CD4-positive, alpha-beta T cell (primary cell): ENCODE results near the gene ACR. TPM values are rescaled to one million over a fixed set of nuclear protein-coding genes. Genes with fewer than 3 reads are reported as not detected.

Experiments
- ATAC-seq: fragments of 200-7000 bp; cut with Tn5 transposase; one replicate; pipeline ENCODE4 v1.10.0; 2022; ENCODE audit warnings: mild to moderate bottlenecking; ENCODE audit not compliant: poor library complexity
- CTCF ChIA-PET: fragments of 350-600 bp; sonication (Branson Sonifier 250); formaldehyde crosslinking; loops from one replicate; lab custom pipeline; 2021; ENCODE audit warnings: antibody characterized with exemption, inconsistent platforms; lab: Charles Lee
- POLR2A ChIA-PET: fragments of 350-600 bp; sonication (Branson Sonifier 250); formaldehyde crosslinking; loops from one replicate; lab custom pipeline; 2021; ENCODE audit warnings: antibody characterized with exemption, inconsistent platforms; lab: Charles Lee
- DNase-seq, 14 experiments: peaks; one replicate each; pipeline ENCODE4 v3.0.0-alpha.2; 2013 to 2020; ENCODE audit warnings: mixed read lengths in 2 of 14
- H3K27ac ChIP-seq, 2 donors: one replicate each; pipeline versions ENCODE4 v1.5.1 to v1.7.0; 2013; ENCODE audit warnings: low read length in 2 of 2, low read depth in 1 of 2, mild to moderate bottlenecking in 1 of 2
- H3K27me3 ChIP-seq, 2 experiments: 1 replicate in 1 of 2; 2 replicates in 1 of 2; pipeline versions ENCODE4 v1.6.1 to v1.7.0; 2013; ENCODE audit warnings: low read length in 2 of 2, control low read depth in 1 of 2, mild to moderate bottlenecking in 1 of 2, moderate library complexity in 1 of 2; ENCODE audit not compliant: insufficient read depth in 2 of 2, control insufficient read depth in 1 of 2
- H3K36me3 ChIP-seq: one replicate; pipeline ENCODE4 v1.6.1; 2013; ENCODE audit warnings: low read length, control low read depth; ENCODE audit not compliant: insufficient read depth
- H3K4me1 ChIP-seq: one replicate; pipeline ENCODE4 v1.6.1; 2013; ENCODE audit warnings: low read length, control low read depth; ENCODE audit not compliant: insufficient read depth
- H3K4me3 ChIP-seq: one replicate; pipeline ENCODE4 v1.5.1; 2013; ENCODE audit warnings: mild to moderate bottlenecking, low read length, moderate library complexity
- H3K9me3 ChIP-seq, 2 experiments: 1 replicate in 1 of 2; 2 replicates in 1 of 2; pipeline versions ENCODE4 v1.6.1 to v1.7.0; 2013; ENCODE audit warnings: low read length in 2 of 2, mild to moderate bottlenecking in 2 of 2, control low read depth in 1 of 2, moderate library complexity in 1 of 2; ENCODE audit not compliant: control insufficient read depth in 1 of 2, insufficient read depth in 1 of 2
- H3K27ac Mint-ChIP-seq: one replicate; pipeline ENCODE4 v1.8.0; 2020; ENCODE audit warnings: mixed read lengths
- H3K27me3 Mint-ChIP-seq: one replicate; pipeline ENCODE4 v1.8.0; 2021; ENCODE audit warnings: mixed read lengths
- H3K36me3 Mint-ChIP-seq: one replicate; pipeline ENCODE4 v1.8.0; 2021; ENCODE audit warnings: low read depth, mixed read lengths
- H3K4me1 Mint-ChIP-seq: one replicate; pipeline ENCODE4 v1.8.0; 2021; ENCODE audit warnings: low read depth, mixed read lengths
- H3K4me3 Mint-ChIP-seq: one replicate; pipeline ENCODE4 v1.8.0; 2020; ENCODE audit warnings: mild to moderate bottlenecking, mixed read lengths
- H3K9me3 Mint-ChIP-seq: one replicate; pipeline ENCODE4 v1.8.0; 2020; ENCODE audit warnings: mixed read lengths
- CTCF ChIP-seq: fragments of 200-600 bp; IDR thresholded peaks from one replicate; pipeline ENCODE4 v1.8.0; 2022; ENCODE audit warnings: antibody characterized with exemption, mild to moderate bottlenecking
- intact Hi-C, 2 experiments: fragments of 100-400 bp; cut with DNase I in 1 of 2; cut with micrococcal nuclease in 1 of 2; formaldehyde crosslinking; loops; one replicate each; pipeline versions ENCODE4 v1.15.1 to v1.9.0; 2023 to 2025; cut with DNase I, micrococcal nuclease
- total RNA-seq, 174 experiments: library from RNA in 2 of 174; stranded (reverse) in 2 of 174; gene quantifications; one replicate each; pipeline ENCODE4 v1.2.3 and lab custom pipeline; 2021 to 2026

Gene ACR
- total RNA-seq, 2 experiments from 2014 or later, result not detected

DNA sequence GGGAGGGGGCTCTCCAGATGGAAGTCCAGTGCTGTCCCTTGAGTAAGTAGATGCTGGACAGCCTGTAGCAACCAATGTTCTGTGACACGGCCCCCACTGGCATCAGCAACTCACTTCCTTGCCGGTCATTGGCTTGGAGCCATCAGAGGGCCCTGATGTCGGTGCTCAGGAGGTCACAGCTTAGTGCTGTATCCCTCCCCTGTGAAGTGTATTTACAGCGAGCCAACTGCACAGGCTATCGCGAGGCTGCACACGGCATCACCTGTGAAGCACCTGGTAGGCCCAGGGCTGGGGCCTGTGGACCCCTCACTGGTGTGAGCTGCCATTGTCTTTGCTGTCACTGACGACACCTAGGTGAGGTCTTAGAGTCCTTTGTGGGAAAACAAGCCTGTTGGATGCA, 13.4 kb upstream of the ACR start:
- Histone ChIP-seq H3K9me3 (peaks cover 0 to 5% of the 10 kb centered on the region in 2 experiments), H3K4me3 (no peak overlapping the region), H3K27me3 (no peaks in the 10 kb centered on the region), H3K4me1 (no peaks in the 10 kb centered on the region), H3K27ac (no peak overlapping the region), H3K36me3 (no peaks in the 10 kb centered on the region)
- H3K27me3 Mint-ChIP-seq, result no peaks in the 10 kb centered on the region
- intact Hi-C loops, result no loop called here
- H3K27ac Mint-ChIP-seq, result no peak overlapping the region
- DNase-seq, result no peak
- no peaks in the 10 kb centered on the region for H3K36me3 Mint-ChIP-seq
- no peak for ATAC-seq
- no peaks in the 10 kb centered on the region for H3K9me3 Mint-ChIP-seq
- no peak overlapping the region for H3K4me3 Mint-ChIP-seq
- no peak for TF ChIP-seq CTCF
- ChIA-PET POLR2A (no interaction called here), CTCF (no interaction called here)
- H3K4me1 Mint-ChIP-seq, result no peaks in the 10 kb centered on the region

DNA sequence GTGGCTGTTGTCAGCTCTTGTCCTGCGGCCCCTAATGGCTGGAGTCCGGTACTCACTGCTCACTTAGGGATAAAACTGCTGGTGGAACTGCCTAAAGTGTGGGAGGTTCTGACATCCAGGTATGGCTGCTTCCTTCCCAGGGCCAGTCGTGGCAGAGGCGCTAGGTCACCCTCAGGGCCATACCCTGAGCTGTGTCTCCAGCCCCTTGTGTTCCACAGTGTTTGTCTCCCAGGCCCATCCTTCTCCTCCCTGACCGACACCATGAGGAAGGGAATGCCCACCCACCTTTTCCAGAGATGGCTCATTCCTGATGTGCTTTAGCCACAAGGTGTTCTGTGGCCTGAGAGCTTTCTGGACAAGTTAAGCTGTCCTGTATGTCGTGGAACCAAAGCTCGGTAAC, 12.4 kb upstream of the ACR start:
- no peak overlapping the region for H3K4me3 ChIP-seq
- Mint-ChIP-seq H3K27me3 (no peaks in the 10 kb centered on the region), H3K36me3 (no peaks in the 10 kb centered on the region), H3K4me3 (no peak overlapping the region), H3K4me1 (no peaks in the 10 kb centered on the region), H3K9me3 (no peaks in the 10 kb centered on the region), H3K27ac (no peak overlapping the region)
- no peaks in the 10 kb centered on the region for H3K27me3 ChIP-seq
- H3K27ac ChIP-seq, result no peak overlapping the region
- CTCF ChIA-PET, result no interaction called here
- intact Hi-C loops, result no loop called here
- peaks cover 0 to 5% of the 10 kb centered on the region in 2 experiments for H3K9me3 ChIP-seq
- ATAC-seq (no peak), DNase-seq (no peak)
- H3K36me3 ChIP-seq, result no peaks in the 10 kb centered on the region
- POLR2A ChIA-PET, result no interaction called here
- H3K4me1 ChIP-seq, result no peaks in the 10 kb centered on the region
- TF ChIP-seq CTCF, result no peak

- ATAC-seq (no peak), DNase-seq (no peak)
- Mint-ChIP-seq H3K4me1 (no peaks in the 10 kb centered on the region), H3K36me3 (no peaks in the 10 kb centered on the region), H3K9me3 (no peaks in the 10 kb centered on the region), H3K27ac (no peak overlapping the region), H3K27me3 (no peaks in the 10 kb centered on the region), H3K4me3 (no peak overlapping the region)
- ChIA-PET CTCF (no interaction called here), POLR2A (no interaction called here)
- no peak for TF ChIP-seq CTCF
- Histone ChIP-seq H3K36me3 (no peaks in the 10 kb centered on the region), H3K4me1 (peaks cover under 1% of the 10 kb centered on the region), H3K9me3 (peaks cover 0 to 5% of the 10 kb centered on the region in 2 experiments), H3K27me3 (no peaks in the 10 kb centered on the region), H3K4me3 (no peak overlapping the region), H3K27ac (no peak overlapping the region)
- intact Hi-C loops, result no loop called here
These were observed 11.2 kb upstream of the ACR start for GRCh38 chr22:50726643-50727340.
